HG02763 (cell line): Measurements from ENCODE around the gene ARMC9.

Experiments
- ATAC-seq: cut with Tn5 transposase; IDR thresholded peaks from one replicate; pipeline ENCODE4 v1.9.1; 2021; ENCODE audit warnings: mild to moderate bottlenecking, moderate library complexity; ENCODE audit not compliant: unreplicated experiment

ARMC9 gene

GRCh38 chr2:231308219-231308618 is 109.8 kb downstream of the ARMC9 start:
- ATAC-seq: no peak

GRCh38 chr2:231308631-231309428 is 110.4 kb downstream of the ARMC9 start:
- ATAC-seq: no peak

GRCh38 chr2:231312066-231312465 is 113.6 kb downstream of the ARMC9 start:
- no peak for ATAC-seq

GRCh38 chr2:231315896-231316295 is 117.5 kb downstream of the ARMC9 start:
- no peak for ATAC-seq

- ATAC-seq: no peak
Observed at GRCh38 chr2:231317579-231317978, 119.1 kb downstream of the ARMC9 start.

- no peak for ATAC-seq
Observed at GRCh38 chr2:231318436-231318835, 120.0 kb downstream of the ARMC9 start.

- no peak for ATAC-seq
Observed at GRCh38 chr2:231318954-231319353, 120.5 kb downstream of the ARMC9 start.

- ATAC-seq: no peak
Observed at GRCh38 chr2:231319867-231320266, 121.4 kb downstream of the ARMC9 start.

- ATAC-seq: no peak
Observed at GRCh38 chr2:231321021-231321420, 122.6 kb downstream of the ARMC9 start.

GRCh38 chr2:231321556-231322334 is 123.3 kb downstream of the ARMC9 start:
- no peak for ATAC-seq

GRCh38 chr2:231323316-231323715 is 124.9 kb downstream of the ARMC9 start:
- no peak for ATAC-seq

- ATAC-seq: no peak
Observed at GRCh38 chr2:231325826-231326225, 127.4 kb downstream of the ARMC9 start.

GRCh38 chr2:231326404-231326803 is 128.0 kb downstream of the ARMC9 start:
- no peak for ATAC-seq

GRCh38 chr2:231330311-231330710 is 131.9 kb downstream of the ARMC9 start:
- no peak for ATAC-seq

GRCh38 chr2:231331533-231331932 is 133.1 kb downstream of the ARMC9 start:
- no peak for ATAC-seq

- ATAC-seq: no peak
Observed at GRCh38 chr2:231332388-231332787, 134.0 kb downstream of the ARMC9 start.

- no peak for ATAC-seq
Observed at GRCh38 chr2:231332872-231333500, 134.6 kb downstream of the ARMC9 start.

- ATAC-seq: no peak
Observed at GRCh38 chr2:231334179-231334930, 135.9 kb downstream of the ARMC9 start.

GRCh38 chr2:231334981-231335380 is 136.6 kb downstream of the ARMC9 start:
- no peak for ATAC-seq

GRCh38 chr2:231335591-231335990 is 137.2 kb downstream of the ARMC9 start:
- ATAC-seq: no peak

- no peak for ATAC-seq
Observed at GRCh38 chr2:231336236-231336635, 137.8 kb downstream of the ARMC9 start.
